A673 (cell line): ENCODE measurements around the gene SEC23B.

ENCODE experiments used
- CTCF ChIP-seq: fragments of 300-800, 200-600 bp; sonication (generic); conservative IDR thresholded peaks from 2 replicates; pipeline ENCODE4 v1.5.1; 2017; ENCODE audit warnings: low read depth, mild to moderate bottlenecking, antibody characterized with exemption, low read length, moderate library complexity, mixed read lengths
- EZH2 ChIP-seq: fragments of 200-600 bp; sonication (generic); IDR thresholded peaks from 2 replicates; pipeline ENCODE4 v1.6.1; 2017; ENCODE audit warnings: borderline replicate concordance, low read depth, mild to moderate bottlenecking, mixed read lengths, antibody characterized with exemption, low read length; ENCODE audit not compliant: poor library complexity, severe bottlenecking

- TF ChIP-seq CTCF = no peak
- TF ChIP-seq EZH2 = no peak
These were observed 40.6 kb upstream of the SEC23B start, which contains the start of the genes DZANK1 and POLR3F for GRCh38 chr20:18466894-18467730.
